Glomerular endothelial cell (primary cell): ENCODE results near the gene GIPC3. TPM values are rescaled to one million over a fixed set of nuclear protein-coding genes. Genes with fewer than 3 reads are reported as not detected.
"Not testable (repeated sequence)": the region's sequence is repeated elsewhere in the genome, so short reads cannot be mapped to it uniquely, and the experiment has no call there.

Experiments
- DNase-seq: peaks from one replicate; pipeline ENCODE4 v3.0.0-alpha.2; 2011; ENCODE audit warnings: low read depth, low spot score; ENCODE audit errors: extremely low read depth
- total RNA-seq: library from RNA; depleted of rRNA; stranded (reverse); fragments of >200 nt; gene quantifications from 2 replicates; pipeline ENCODE4 v1.2.3, GENCODE V29; 2015

GIPC3 gene
- total RNA-seq, 1 donor from 2014 or later: 6.1 TPM

- no peak for DNase-seq
Observed at GRCh38 chr19:3615524-3616135, 30.4 kb downstream of the GIPC3 start.

- DNase-seq: no peak
Observed at GRCh38 chr19:3617463-3617862, 32.2 kb downstream of the GIPC3 start.

- no peak for DNase-seq
Observed at GRCh38 chr19:3618144-3618810, 33.0 kb downstream of the GIPC3 start.

- no peak for DNase-seq
Observed at GRCh38 chr19:3618811-3619630, 33.7 kb downstream of the GIPC3 start.

GRCh38 chr19:3619631-3620012, 34.3 kb downstream of the GIPC3 start:
- DNase-seq: no peak

GRCh38 chr19:3620145-3620816, 35.0 kb downstream of the GIPC3 start:
- DNase-seq: no peak

- no peak for DNase-seq
Observed at GRCh38 chr19:3620817-3621547, 35.7 kb downstream of the GIPC3 start.

- no peak for DNase-seq
Observed at GRCh38 chr19:3621689-3622088, 36.4 kb downstream of the GIPC3 start.

GRCh38 chr19:3622224-3622623, 36.9 kb downstream of the GIPC3 start:
- DNase-seq: no peak

GRCh38 chr19:3623716-3624115, 38.4 kb downstream of the GIPC3 start:
- no peak for DNase-seq

- no peak for DNase-seq
Observed at GRCh38 chr19:3625996-3626472, 40.8 kb downstream of the GIPC3 start.

GRCh38 chr19:3626473-3627350, 41.4 kb downstream of the GIPC3 start, which contains the start of gene CACTIN:
CACTIN (minus strand) TSS chr19:3626790; CDS start chr19:3626762, 28 bp downstream.
- peak; percentile 68 for DNase-seq

- DNase-seq: no peak
Observed at GRCh38 chr19:3627351-3627723, 42.1 kb downstream of the GIPC3 start.

- not testable (repeated sequence) for DNase-seq
Observed at GRCh38 chr19:3628766-3629165, 43.5 kb downstream of the GIPC3 start.

GRCh38 chr19:3631053-3631861, 46.0 kb downstream of the GIPC3 start:
- DNase-seq: no peak

GRCh38 chr19:3632098-3632497, 46.8 kb downstream of the GIPC3 start:
- no peak for DNase-seq

GRCh38 chr19:3632739-3633558, 47.7 kb downstream of the GIPC3 start:
- DNase-seq: no peak

GRCh38 chr19:3633559-3633988, 48.3 kb downstream of the GIPC3 start:
- no peak for DNase-seq
